Endothelial cell of umbilical vein (primary cell): ENCODE results near the gene EXD3. TPM values are rescaled to one million over a fixed set of nuclear protein-coding genes. Genes with fewer than 3 reads are reported as not detected.
A peak's percentile ranks its signal among the peaks of the same experiment; 100 is the strongest.

ENCODE experiments used
- BruUV-seq: library from RNA; stranded (reverse); fragments of 400-500 nt; replicated peaks from 2 replicates; lab custom pipeline; 2021; lab: Mats Ljungman, UMichigan
- CTCF ChIA-PET: fragments of 300-600, 350-600 bp; sonication (Branson Sonifier 250); formaldehyde crosslinking; loops from one replicate; lab custom pipeline; 2021; ENCODE audit warnings: antibody characterized with exemption, inconsistent platforms; lab: Charles Lee
- POLR2A ChIA-PET: fragments of 300-600, 350-600 bp; sonication (Branson Sonifier 250); formaldehyde crosslinking; loops from one replicate; lab custom pipeline; 2021; ENCODE audit warnings: antibody characterized with exemption, inconsistent platforms; lab: Charles Lee
- DNase-seq: peaks from one replicate; pipeline ENCODE4 v3.0.0-alpha.2; 2011; ENCODE audit warnings: low read depth, low spot score
- FAIRE-seq: peaks from 2 replicates; lab custom pipeline; 2011; peaks lifted over from hg19 to GRCh38; lab: Jason Lieb, UNC
- H2AFZ ChIP-seq: 2 replicates; pipeline ENCODE4 v1.6.0; 2012; ENCODE audit warnings: low read depth, low read length, control low read depth, inconsistent platforms
- H3K27ac ChIP-seq: 2 replicates; pipeline ENCODE4 v1.5.1; 2011; ENCODE audit warnings: low read depth, mild to moderate bottlenecking, control low read depth, low read length, moderate library complexity; ENCODE audit not compliant: insufficient read depth
- H3K27me3 ChIP-seq, 2 experiments: 2 replicates each; pipeline versions ENCODE4 v1.6.0 to v1.6.1; 2011; ENCODE audit warnings: low read length in 2 of 2, mixed read lengths in 1 of 2; ENCODE audit not compliant: control insufficient read depth in 2 of 2, insufficient read depth in 2 of 2
- H3K36me3 ChIP-seq, 2 experiments: 2 replicates in 1 of 2; 3 replicates in 1 of 2; pipeline ENCODE4 v1.5.1; 2011; ENCODE audit warnings: low read length in 2 of 2, mild to moderate bottlenecking in 1 of 2, moderate library complexity in 1 of 2; ENCODE audit not compliant: control insufficient read depth in 2 of 2, insufficient read depth in 2 of 2; ENCODE audit errors: extremely low read depth in 1 of 2
- H3K4me1 ChIP-seq: 3 replicates; pipeline ENCODE4 v1.5.1; 2011; ENCODE audit warnings: mild to moderate bottlenecking, low read length; ENCODE audit not compliant: control insufficient read depth, insufficient read depth; ENCODE audit errors: extremely low read depth
- H3K4me2 ChIP-seq: 2 replicates; pipeline ENCODE4 v1.6.1; 2011; ENCODE audit warnings: low read length, control low read depth, mixed read lengths; ENCODE audit not compliant: insufficient read depth
- H3K4me3 ChIP-seq, 3 experiments: fragments of 200-600 bp in 1 of 3; sonication (generic), shearing (Covaris generic) in 1 of 3; replicated peaks in 1 of 3; 2 replicates each; pipeline ENCODE4 v1.5.1; 2011 to 2016; ENCODE audit warnings: control low read depth in 3 of 3, low read length in 3 of 3, mild to moderate bottlenecking in 2 of 3, inconsistent platforms in 1 of 3, low read depth in 1 of 3, moderate library complexity in 1 of 3; ENCODE audit not compliant: insufficient read depth in 1 of 3
- H3K79me2 ChIP-seq: 2 replicates; pipeline ENCODE4 v1.6.0; 2012; ENCODE audit warnings: low read length, inconsistent platforms; ENCODE audit not compliant: control insufficient read depth, insufficient read depth
- H3K9ac ChIP-seq: replicated peaks from 2 replicates; pipeline ENCODE3; 2011; ENCODE audit warnings: low read length, control low read depth; ENCODE audit not compliant: insufficient read depth; ENCODE audit errors: extremely low read depth
- H3K9me1 ChIP-seq: replicated peaks from 3 replicates; pipeline ENCODE4 v1.6.0; 2011; ENCODE audit warnings: mild to moderate bottlenecking, low read length; ENCODE audit not compliant: control insufficient read depth, insufficient read depth; ENCODE audit errors: extremely low read depth
- H3K9me3 ChIP-seq: replicated peaks from 2 replicates; pipeline ENCODE4 v1.5.1; 2012; ENCODE audit warnings: low read length, inconsistent platforms; ENCODE audit not compliant: control insufficient read depth, insufficient read depth
- H4K20me1 ChIP-seq: replicated peaks from 2 replicates; pipeline ENCODE3; 2011; ENCODE audit warnings: mild to moderate bottlenecking, low read length; ENCODE audit not compliant: control insufficient read depth, insufficient read depth; ENCODE audit errors: extremely low read depth
- EZH2 ChIP-seq: IDR thresholded peaks from 2 replicates; pipeline ENCODE4 v1.6.1; 2012; ENCODE audit warnings: borderline replicate concordance, low read depth, mild to moderate bottlenecking, moderate library complexity, low read length, inconsistent platforms; ENCODE audit not compliant: severe bottlenecking
- FOS ChIP-seq: IDR thresholded peaks from 2 replicates; pipeline ENCODE4 v1.6.1; 2011; ENCODE audit warnings: mild to moderate bottlenecking, low read length, moderate library complexity, borderline replicate concordance; ENCODE audit not compliant: insufficient read depth
- GATA2 ChIP-seq: IDR thresholded peaks from 2 replicates; pipeline ENCODE4 v1.7.0; 2011; ENCODE audit warnings: low read depth, mild to moderate bottlenecking, moderate library complexity, mixed read lengths, low read length; ENCODE audit not compliant: insufficient read length, insufficient read depth
- JUN ChIP-seq: IDR thresholded peaks from 2 replicates; pipeline ENCODE4 v1.6.1; 2011; ENCODE audit warnings: borderline replicate concordance, low read depth; ENCODE audit not compliant: insufficient read length, insufficient read depth
- MYC ChIP-seq: IDR thresholded peaks from one replicate; pipeline ENCODE4 v1.6.1; 2011; ENCODE audit warnings: mild to moderate bottlenecking, low read depth, low read length
- POLR2A ChIP-seq: IDR thresholded peaks from 2 replicates; pipeline ENCODE4 v1.6.1; 2012; ENCODE audit warnings: low read depth, mild to moderate bottlenecking, control low read depth, low read length
- POLR2AphosphoS5 ChIP-seq: IDR thresholded peaks from 2 replicates; pipeline ENCODE4 v1.6.1; 2012; ENCODE audit warnings: low read depth, mild to moderate bottlenecking, control low read depth, low read length, moderate library complexity; ENCODE audit not compliant: insufficient read depth
- dilution Hi-C: fragments of 300-500 bp; cut with MboI; formaldehyde crosslinking; loops from one replicate; pipeline ENCODE4 v1.15.0; 2019; ENCODE audit warnings: low sequenced_read_pairs; ENCODE audit not compliant: extremely low pct_ligation_motif_present
- intact Hi-C: fragments of 100-400 bp; cut with micrococcal nuclease; formaldehyde crosslinking; loops from one replicate; pipeline ENCODE4 v1.10.0; 2022
- polyA plus RNA-seq, 4 experiments: library from polyadenylated mRNA; depleted of rRNA in 3 of 4; stranded (reverse) in 3 of 4; unstranded in 1 of 4; fragments of >200 nt; gene quantifications; 2 replicates each; pipeline versions ENCODE4 v1.2.1 to v1.2.3, GENCODE V29; 2011 to 2012; ENCODE audit warnings: missing spikeins in 1 of 4
- total RNA-seq: library from RNA; stranded (reverse); gene quantifications from 2 replicates; pipeline ENCODE4 v1.2.3, GENCODE V29; 2021
- TF ChIP-seq, protein P1 (sequence below): IDR thresholded peaks from 2 replicates; pipeline ENCODE4 v1.6.1; 2011; ENCODE audit not compliant: insufficient read depth, insufficient read length
- TF ChIP-seq, protein P2 (sequence below), 2 donors: IDR thresholded peaks; 1 replicate in 1 of 2; 2 replicates in 1 of 2; pipeline ENCODE4 v1.5.1; 2011; ENCODE audit warnings: low read length in 2 of 2, mild to moderate bottlenecking in 2 of 2, moderate library complexity in 2 of 2, control low read depth in 1 of 2, inconsistent platforms in 1 of 2, low read depth in 1 of 2; ENCODE audit not compliant: insufficient read depth in 1 of 2; ENCODE audit errors: extremely low read depth in 1 of 2

The EXD3 gene
- total and polyA plus RNA-seq, 2 donors (not counting 3 experiments of a cell fraction or from before 2014, with no cell fraction given) = 17.7 to 30.3 TPM

DNA sequence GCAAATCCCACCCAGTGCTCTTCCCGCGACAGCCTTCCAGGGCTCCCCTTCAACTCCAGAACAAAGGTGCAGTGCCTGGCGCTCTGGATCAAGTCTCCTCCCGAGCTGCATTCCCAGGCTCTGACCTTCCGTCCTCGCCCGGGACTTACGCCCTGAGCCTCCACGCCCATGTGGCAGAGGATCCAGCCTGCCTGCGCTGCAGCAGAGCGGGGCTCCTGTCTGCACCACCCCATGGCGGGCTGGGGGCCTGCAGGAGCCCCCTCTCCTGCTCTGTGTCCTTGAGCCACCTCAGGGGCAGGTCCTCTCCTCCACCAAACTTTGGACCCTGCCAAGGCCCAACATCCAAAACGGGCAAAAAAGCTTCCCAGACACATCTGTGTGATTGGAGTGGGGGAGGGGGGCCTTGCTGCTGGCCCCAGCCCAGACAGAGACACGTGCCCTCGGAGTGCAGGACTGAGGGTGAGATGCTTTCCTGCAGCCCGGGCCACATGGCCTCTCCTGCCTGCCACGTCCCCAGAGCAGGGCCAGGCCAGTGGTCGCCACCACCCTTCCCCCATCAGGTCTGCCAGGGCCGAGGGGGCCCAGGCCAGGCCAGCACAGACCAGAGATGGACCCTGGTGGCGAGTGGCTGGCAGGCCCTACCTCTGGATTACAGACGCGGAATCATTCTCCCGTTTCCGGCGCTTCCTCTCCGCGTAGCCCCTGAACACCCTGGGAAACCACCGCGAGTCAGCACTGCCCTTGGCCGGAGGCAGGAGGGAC is 31.8 kb upstream of the EXD3 start:
- H3K9ac ChIP-seq = no peak overlapping the region
- no peak for FAIRE-seq
- H3K4me2 ChIP-seq = peak overlapping the region; percentile 57
- peaks cover 9% of the 10 kb centered on the region for H3K79me2 ChIP-seq
- peak overlapping the region in 1 of 3 experiments; percentile 47 for H3K4me3 ChIP-seq
- peak; percentile 10 for DNase-seq
- peaks cover 11% of the 10 kb centered on the region for H3K4me1 ChIP-seq
- peak overlapping the region; percentile 75 for H2AFZ ChIP-seq
- ChIA-PET POLR2A (no interaction called here), CTCF (interaction anchor here (0.6 to 0.9 kb wide), 2 partner anchors 12 to 783 kb away, joined by 3 read pairs; no protein-coding TSS in a partner anchor)
- no TSS peak for BruUV-seq
- dilution Hi-C loops (no loop called here), intact Hi-C loops (no loop called here)
- peak overlapping the region; percentile 12 for H3K27ac ChIP-seq
- H3K27me3 ChIP-seq = no peaks in the 10 kb centered on the region
- no peaks in the 10 kb centered on the region for H4K20me1 ChIP-seq
- H3K9me1 ChIP-seq = no peaks in the 10 kb centered on the region
- peaks cover 2 to 4% of the 10 kb centered on the region in 2 experiments for H3K36me3 ChIP-seq
- TF ChIP-seq, protein P1, sequence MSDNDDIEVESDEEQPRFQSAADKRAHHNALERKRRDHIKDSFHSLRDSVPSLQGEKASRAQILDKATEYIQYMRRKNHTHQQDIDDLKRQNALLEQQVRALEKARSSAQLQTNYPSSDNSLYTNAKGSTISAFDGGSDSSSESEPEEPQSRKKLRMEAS = no peak
- TF ChIP-seq FOS = no peak
- no peak for TF ChIP-seq POLR2A
- no peak for TF ChIP-seq JUN
- TF ChIP-seq EZH2 = no peak
- no peak for TF ChIP-seq POLR2AphosphoS5
- TF ChIP-seq, protein P2, sequence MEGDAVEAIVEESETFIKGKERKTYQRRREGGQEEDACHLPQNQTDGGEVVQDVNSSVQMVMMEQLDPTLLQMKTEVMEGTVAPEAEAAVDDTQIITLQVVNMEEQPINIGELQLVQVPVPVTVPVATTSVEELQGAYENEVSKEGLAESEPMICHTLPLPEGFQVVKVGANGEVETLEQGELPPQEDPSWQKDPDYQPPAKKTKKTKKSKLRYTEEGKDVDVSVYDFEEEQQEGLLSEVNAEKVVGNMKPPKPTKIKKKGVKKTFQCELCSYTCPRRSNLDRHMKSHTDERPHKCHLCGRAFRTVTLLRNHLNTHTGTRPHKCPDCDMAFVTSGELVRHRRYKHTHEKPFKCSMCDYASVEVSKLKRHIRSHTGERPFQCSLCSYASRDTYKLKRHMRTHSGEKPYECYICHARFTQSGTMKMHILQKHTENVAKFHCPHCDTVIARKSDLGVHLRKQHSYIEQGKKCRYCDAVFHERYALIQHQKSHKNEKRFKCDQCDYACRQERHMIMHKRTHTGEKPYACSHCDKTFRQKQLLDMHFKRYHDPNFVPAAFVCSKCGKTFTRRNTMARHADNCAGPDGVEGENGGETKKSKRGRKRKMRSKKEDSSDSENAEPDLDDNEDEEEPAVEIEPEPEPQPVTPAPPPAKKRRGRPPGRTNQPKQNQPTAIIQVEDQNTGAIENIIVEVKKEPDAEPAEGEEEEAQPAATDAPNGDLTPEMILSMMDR (IDR thresholded peaks at IDR 0.05; ENCODE audit: extremely low read depth in 1 of 2, insufficient read depth in 1 of 2, low read depth in 1 of 2, low read length in 2 of 2) = no peak
- TF ChIP-seq GATA2 = no peak
- TF ChIP-seq MYC = no peak
- no peaks in the 10 kb centered on the region for H3K9me3 ChIP-seq
